HepG2 (cell line): Measurements from ENCODE around the gene C14orf132. TPM values are rescaled to one million over a fixed set of nuclear protein-coding genes. Genes with fewer than 3 reads are reported as not detected.
A peak's percentile ranks its signal among the peaks of the same experiment; 100 is the strongest.

Source experiments
- ATAC-seq: fragments of 200-7000 bp; cut with Tn5 transposase; 3 replicates; pipeline ENCODE4 v1.9.1; 2020; ENCODE audit warnings: mild to moderate bottlenecking, moderate library complexity
- BruUV-seq: library from RNA; stranded (reverse); fragments of 400-500 nt; replicated peaks from 2 replicates; lab custom pipeline; 2021; lab: Mats Ljungman, UMichigan
- CTCF ChIA-PET: fragments of 300-600 bp; formaldehyde crosslinking; extraction: SDS; loops from one replicate; lab custom pipeline; 2021; ENCODE audit warnings: low total read pairs, inconsistent platforms, low intra/inter-chr PET ratio; lab: Yijun Ruan, JAX
- POLR2A ChIA-PET: fragments of 350-600 bp; sonication (Branson Sonifier 250); formaldehyde crosslinking; loops from one replicate; lab custom pipeline; 2020; ENCODE audit warnings: antibody characterized with exemption, inconsistent platforms; lab: Yijun Ruan, JAX
- DNase-seq: peaks from one replicate; pipeline ENCODE4 v3.0.0-alpha.2; 2015; ENCODE audit warnings: low spot score
- FAIRE-seq: peaks from 3 replicates; lab custom pipeline; 2011; peaks lifted over from hg19 to GRCh38; lab: Jason Lieb, UNC
- H2AFZ ChIP-seq: one replicate; pipeline ENCODE4 v1.6.1; 2011; ENCODE audit warnings: low read length, inconsistent platforms
- H3K27ac ChIP-seq: fragments of 300-600 bp; 3 replicates; pipeline ENCODE4 v1.8.0; 2011; ENCODE audit warnings: mixed run types, mild to moderate bottlenecking, mixed read lengths, low read length, inconsistent platforms; ENCODE audit not compliant: insufficient read depth; ENCODE audit errors: extremely low read length
- H3K27me3 ChIP-seq, 2 experiments: fragments of 200-600 bp in 1 of 2; 2 replicates in 1 of 2; 3 replicates in 1 of 2; pipeline versions ENCODE4 v1.6.0 to v1.8.0; 2011; ENCODE audit warnings: low read length in 2 of 2, mild to moderate bottlenecking in 2 of 2, moderate library complexity in 2 of 2, inconsistent platforms in 1 of 2; ENCODE audit not compliant: insufficient read depth in 2 of 2, control insufficient read depth in 1 of 2
- H3K36me3 ChIP-seq, 2 experiments: fragments of 200-600 bp in 1 of 2; replicated peaks in 1 of 2; 2 replicates in 1 of 2; 3 replicates in 1 of 2; pipeline versions ENCODE4 v1.5.1 to v1.8.0; 2011; ENCODE audit warnings: low read length in 2 of 2, inconsistent platforms in 1 of 2; ENCODE audit not compliant: insufficient read depth in 2 of 2, control insufficient read depth in 1 of 2
- H3K4me1 ChIP-seq: 2 replicates; pipeline ENCODE4 v1.5.1; 2012; ENCODE audit warnings: low read length, inconsistent platforms; ENCODE audit not compliant: insufficient read depth
- H3K4me2 ChIP-seq: 2 replicates; pipeline ENCODE4 v1.6.0; 2011; ENCODE audit warnings: low read depth, low read length, inconsistent platforms
- H3K4me3 ChIP-seq, 3 experiments: fragments of 200-600 bp in 1 of 3; sonication (generic), shearing (Covaris generic) in 1 of 3; replicated peaks in 1 of 3; 2 replicates each; pipeline ENCODE4 v1.5.1; 2011 to 2016; ENCODE audit warnings: low read length in 3 of 3, inconsistent platforms in 2 of 3, low read depth in 2 of 3, mild to moderate bottlenecking in 2 of 3, control low read depth in 1 of 3, mixed read lengths in 1 of 3; ENCODE audit not compliant: insufficient read depth in 1 of 3
- H3K79me2 ChIP-seq: one replicate; pipeline ENCODE4 v1.6.1; 2011; ENCODE audit warnings: low read length, inconsistent platforms; ENCODE audit not compliant: insufficient read depth
- H3K9ac ChIP-seq: 2 replicates; pipeline ENCODE4 v1.6.0; 2011; ENCODE audit warnings: mild to moderate bottlenecking, low read depth, low read length, inconsistent platforms; ENCODE audit not compliant: insufficient read depth
- H3K9me3 ChIP-seq: 2 replicates; pipeline ENCODE4 v1.5.1; 2012; ENCODE audit warnings: mild to moderate bottlenecking, low read length
- H4K20me1 ChIP-seq: 2 replicates; pipeline ENCODE4 v1.6.0; 2011; ENCODE audit warnings: inconsistent platforms, mild to moderate bottlenecking, low read length, moderate library complexity; ENCODE audit not compliant: insufficient read depth
- FOSL2 ChIP-seq: sonication (generic); formaldehyde crosslinking; IDR thresholded peaks from 2 replicates; pipeline ENCODE4 v1.4.0; 2020; ENCODE audit warnings: missing genetic modification reagents
- SMARCE1 ChIP-seq: fragments of 450-650 bp; IDR thresholded peaks from 2 replicates; pipeline ENCODE4 v1.6.1; 2017; ENCODE audit warnings: borderline replicate concordance
- TFDP1 ChIP-seq: IDR thresholded peaks from 2 replicates; pipeline ENCODE4 v1.6.1; 2016; ENCODE audit warnings: missing compliant biosample characterization, missing genetic modification reagents, borderline replicate concordance
- ZNF547 ChIP-seq: sonication (generic); formaldehyde crosslinking; IDR thresholded peaks from 2 replicates; pipeline ENCODE4 v1.5.1; 2020; ENCODE audit warnings: mild to moderate bottlenecking, missing genetic modification reagents
- ZNF687 ChIP-seq: sonication (generic); formaldehyde crosslinking; IDR thresholded peaks from 2 replicates; pipeline ENCODE4 v1.5.1; 2020; ENCODE audit warnings: mild to moderate bottlenecking, missing genetic modification reagents, moderate library complexity
- ZNF768 ChIP-seq: sonication (generic); formaldehyde crosslinking; IDR thresholded peaks from 2 replicates; pipeline ENCODE4 v1.4.0; 2020; ENCODE audit warnings: missing genetic modification reagents
- ZSCAN29 ChIP-seq: sonication (generic); formaldehyde crosslinking; conservative IDR thresholded peaks from 2 replicates; pipeline ENCODE4 v1.4.0; 2020; ENCODE audit warnings: mild to moderate bottlenecking, missing genetic modification reagents
- WGBS: methylation state at CpG from one replicate; pipeline ENCODE4 v1.1.6; 2017; ENCODE audit warnings: low lambda C conversion rate; 5-methylcytosine and 5-hydroxymethylcytosine counted together
- in situ Hi-C: cut with HindIII; loops from 2 replicates; pipeline ENCODE4 v1.10.0; 2017; ENCODE audit warnings: low pct_unique_long_range_greater_than_20kb; ENCODE audit not compliant: extremely low pct_ligation_motif_present
- intact Hi-C: fragments of 100-400 bp; cut with micrococcal nuclease; formaldehyde crosslinking; loops from one replicate; pipeline ENCODE4 v1.10.0; 2022; ENCODE audit not compliant: unreplicated experiment
- polyA plus RNA-seq, 8 experiments: library from polyadenylated mRNA; depleted of rRNA in 3 of 8; stranded (reverse) in 7 of 8; unstranded in 1 of 8; fragments of >200 nt; fragmentation: Illumina TruSeq in 4 of 8; extraction: Trizol in 4 of 8; gene quantifications; 2 replicates each; pipeline versions ENCODE4 v1.2.1 to v1.2.3, GENCODE V29; 2011 to 2016; ENCODE audit warnings: low read depth in 4 of 8, missing spikeins in 1 of 8, mixed read lengths in 1 of 8; ENCODE audit not compliant: insufficient read depth in 1 of 8
- total RNA-seq, 5 experiments: library from RNA; depleted of rRNA; stranded (reverse); fragments of >200 nt; fragmentation: Illumina TruSeq; extraction: Trizol; gene quantifications; 2 replicates each; pipeline ENCODE4 v1.2.3, GENCODE V29; 2016; ENCODE audit warnings: low read depth in 1 of 5
- TF ChIP-seq, protein P1 (sequence below): sonication (generic); formaldehyde crosslinking; IDR thresholded peaks from 2 replicates; pipeline ENCODE4 v1.9.0; 2022; ENCODE audit warnings: missing genetic modification reagents, mild to moderate bottlenecking, borderline replicate concordance

Gene C14orf132
- total and polyA plus RNA-seq, 2 of the 13 experiments (the other 11 are each of a cell fraction or from before 2014, with no cell fraction given): 0.13 to 0.15 TPM

- TF ChIP-seq ZNF687 (CRISPR knock-in tag) (0 out of 2 replicates have a peak, but pooled peaks have one; percentile 32), SMARCE1 (no peak), ZSCAN29 (CRISPR knock-in tag) (no peak), ZNF768 (CRISPR knock-in tag) (peak; percentile 26; the same call in 1 of the 2 replicates), ZNF547 (CRISPR knock-in tag) (no peak)
These were observed at the start of gene C14orf132 (continued) for GRCh38 chr14:96038920-96039632.

- POLR2A ChIA-PET: no interaction called here
- intact Hi-C loops (loop anchor here (10.0 kb wide), 1 partner anchor 219 kb away; no protein-coding TSS in a partner anchor), in situ Hi-C loops (loop anchor here (10.0 kb wide), 1 partner anchor 429 kb away; no protein-coding TSS in a partner anchor)
- Histone ChIP-seq H3K4me1 (no peaks in the 10 kb centered on the region), H2AFZ (no peak overlapping the region), H3K79me2 (no peaks in the 10 kb centered on the region), H3K36me3 (no peaks in the 10 kb centered on the region), H3K4me3 (no peak overlapping the region), H3K27me3 (no peaks in the 10 kb centered on the region), H3K9me3 (peaks cover 34% of the 10 kb centered on the region), H3K27ac (no peak overlapping the region), H4K20me1 (no peaks in the 10 kb centered on the region), H3K4me2 (no peak overlapping the region), H3K9ac (no peak overlapping the region)
- FAIRE-seq (peak; percentile 50), DNase-seq (peak; percentile 39), ATAC-seq (peak; percentile 51)
- BruUV-seq: no TSS peak
- CTCF ChIA-PET: interaction anchor here (1.6 to 4.3 kb wide), 3 partner anchors 98 to 433 kb away, joined by 11 to 41 read pairs (median 12); no protein-coding TSS in a partner anchor
- WGBS: 37% methylated on average over 5 of the region's 5 CpGs
- TF ChIP-seq FOSL2 (CRISPR knock-in tag): no peak
- no peak for TF ChIP-seq TFDP1
- TF ChIP-seq, protein P1, sequence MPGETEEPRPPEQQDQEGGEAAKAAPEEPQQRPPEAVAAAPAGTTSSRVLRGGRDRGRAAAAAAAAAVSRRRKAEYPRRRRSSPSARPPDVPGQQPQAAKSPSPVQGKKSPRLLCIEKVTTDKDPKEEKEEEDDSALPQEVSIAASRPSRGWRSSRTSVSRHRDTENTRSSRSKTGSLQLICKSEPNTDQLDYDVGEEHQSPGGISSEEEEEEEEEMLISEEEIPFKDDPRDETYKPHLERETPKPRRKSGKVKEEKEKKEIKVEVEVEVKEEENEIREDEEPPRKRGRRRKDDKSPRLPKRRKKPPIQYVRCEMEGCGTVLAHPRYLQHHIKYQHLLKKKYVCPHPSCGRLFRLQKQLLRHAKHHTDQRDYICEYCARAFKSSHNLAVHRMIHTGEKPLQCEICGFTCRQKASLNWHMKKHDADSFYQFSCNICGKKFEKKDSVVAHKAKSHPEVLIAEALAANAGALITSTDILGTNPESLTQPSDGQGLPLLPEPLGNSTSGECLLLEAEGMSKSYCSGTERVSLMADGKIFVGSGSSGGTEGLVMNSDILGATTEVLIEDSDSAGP: no peak
These were observed 45.2 kb upstream of the C14orf132 start for GRCh38 chr14:95993768-95994592.
